Lower leg skin (tissue), 3 donors: ENCODE measurements around the gene MUSK.

Source experiments
- CTCF ChIP-seq, 3 donors: fragments of 450-650 bp; IDR thresholded peaks; one replicate each; pipeline ENCODE4 v1.5.1; 2016; ENCODE audit warnings: antibody characterized with exemption in 3 of 3, mild to moderate bottlenecking in 3 of 3, moderate library complexity in 2 of 3
- POLR2A ChIP-seq, 2 donors: fragments of 450-650 bp; IDR thresholded peaks; one replicate each; pipeline ENCODE4 v1.6.1; 2016 to 2017; ENCODE audit warnings: antibody characterized with exemption in 2 of 2, mild to moderate bottlenecking in 1 of 2, moderate library complexity in 1 of 2

- no peak for TF ChIP-seq CTCF (IDR thresholded peaks at IDR 0.05)
- TF ChIP-seq POLR2A (IDR thresholded peaks at IDR 0.05), result no peak
Observed at GRCh38 chr9:110763568-110763967, 95.0 kb downstream of the MUSK start.
